Hematopoietic multipotent progenitor cell (in vitro differentiated cells): Measurements from ENCODE around the gene TIE1. TPM values are rescaled to one million over a fixed set of nuclear protein-coding genes. Genes with fewer than 3 reads are reported as not detected.

ENCODE experiments used
- DNase-seq, 3 donors: peaks; one replicate each; pipeline ENCODE4 v3.0.0-alpha.2; 2011 to 2015; ENCODE audit warnings: low read depth in 2 of 3, low spot score in 2 of 3
- total RNA-seq: library from RNA; depleted of rRNA; stranded (reverse); fragments of >200 nt; gene quantifications from one replicate; pipeline ENCODE4 v1.2.3, GENCODE V29; 2012

Gene TIE1
- total RNA-seq, 1 donor: 47.7 TPM

GRCh38 chr1:43273708-43274107, 27.1 kb upstream of the TIE1 start:
- no peak for DNase-seq

GRCh38 chr1:43274125-43274803, 26.5 kb upstream of the TIE1 start:
- peak in 2 of 3 donors; percentile 55 to 64 for DNase-seq

GRCh38 chr1:43274804-43275180, 26.0 kb upstream of the TIE1 start:
- DNase-seq: no peak

GRCh38 chr1:43275826-43276620, 24.8 kb upstream of the TIE1 start:
- DNase-seq: no peak

GRCh38 chr1:43276673-43277072, 24.1 kb upstream of the TIE1 start:
- no peak for DNase-seq

- DNase-seq: no peak
Measured at GRCh38 chr1:43277116-43277876, 23.5 kb upstream of the TIE1 start.

GRCh38 chr1:43279161-43279560, 21.6 kb upstream of the TIE1 start:
- no peak for DNase-seq

- DNase-seq: no peak
Measured at GRCh38 chr1:43279666-43280065, 21.1 kb upstream of the TIE1 start.

- no peak for DNase-seq
Measured at GRCh38 chr1:43280692-43281091, 20.1 kb upstream of the TIE1 start.

- no peak for DNase-seq
Measured at GRCh38 chr1:43282220-43283195, 18.3 kb upstream of the TIE1 start.

- no peak for DNase-seq
Measured at GRCh38 chr1:43284065-43284464, 16.7 kb upstream of the TIE1 start.

GRCh38 chr1:43284546-43285110, 16.2 kb upstream of the TIE1 start:
- no peak for DNase-seq

GRCh38 chr1:43285269-43285990, 15.4 kb upstream of the TIE1 start, which contains the start of gene C1orf210:
Gene C1orf210, minus strand, starts transcription at chr1:43285581. Its CDS starts 2,311 bp downstream, at chr1:43283270.
- no peak for DNase-seq

- no peak for DNase-seq
Measured at GRCh38 chr1:43286115-43286514, 14.7 kb upstream of the TIE1 start.

GRCh38 chr1:43286533-43286932, 14.2 kb upstream of the TIE1 start:
- no peak for DNase-seq

GRCh38 chr1:43288058-43288784, 12.6 kb upstream of the TIE1 start:
- no peak for DNase-seq

- DNase-seq: no peak
Measured at GRCh38 chr1:43288785-43289706, 11.7 kb upstream of the TIE1 start.

- no peak for DNase-seq
Measured at GRCh38 chr1:43292216-43292615, 8.6 kb upstream of the TIE1 start.
